ENCODE measurements around the gene KIAA1755.
A peak's percentile ranks its signal among the peaks of the same experiment; 100 is the strongest.

Gene KIAA1755

DNA sequence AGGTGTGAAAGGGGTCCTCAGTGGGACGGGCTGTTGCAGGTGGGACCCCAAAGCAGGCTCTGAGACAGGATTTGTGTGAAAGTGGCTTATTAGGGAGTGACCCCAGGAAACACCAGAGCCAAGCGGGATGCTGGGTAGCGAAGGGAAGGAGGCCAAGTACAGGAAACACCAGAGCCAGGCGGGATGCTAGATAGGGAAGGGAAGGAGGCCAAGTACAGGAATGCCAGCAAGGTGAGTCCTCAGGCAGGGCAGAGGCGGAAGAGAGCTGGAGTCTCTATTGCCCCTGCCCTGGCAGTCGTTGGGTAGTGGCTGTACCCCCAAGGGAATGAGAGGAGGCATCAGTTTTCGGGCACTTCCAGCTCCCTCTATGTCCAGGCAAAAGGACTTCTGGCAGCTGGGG lies 65.0 kb downstream of the KIAA1755 start:
- no peak overlapping the region for H3K4me3 ChIP-seq (ENCODE audit: low read depth in 1 of 2, low read length in 1 of 2)
- H3K9me3 ChIP-seq = no peaks in the 10 kb centered on the region
- H3K36me3 ChIP-seq = no peaks in the 10 kb centered on the region
- H3K27ac ChIP-seq = peak overlapping the region; percentile 91
- peaks cover 59 to 65% of the 10 kb centered on the region in 2 experiments for H3K4me1 ChIP-seq (ENCODE audit: control insufficient read depth in 1 of 2, insufficient read depth in 1 of 2, low read depth in 1 of 2, low read length in 1 of 2)
- H3K27me3 ChIP-seq = no peaks in the 10 kb centered on the region
- TF ChIP-seq, protein P1, sequence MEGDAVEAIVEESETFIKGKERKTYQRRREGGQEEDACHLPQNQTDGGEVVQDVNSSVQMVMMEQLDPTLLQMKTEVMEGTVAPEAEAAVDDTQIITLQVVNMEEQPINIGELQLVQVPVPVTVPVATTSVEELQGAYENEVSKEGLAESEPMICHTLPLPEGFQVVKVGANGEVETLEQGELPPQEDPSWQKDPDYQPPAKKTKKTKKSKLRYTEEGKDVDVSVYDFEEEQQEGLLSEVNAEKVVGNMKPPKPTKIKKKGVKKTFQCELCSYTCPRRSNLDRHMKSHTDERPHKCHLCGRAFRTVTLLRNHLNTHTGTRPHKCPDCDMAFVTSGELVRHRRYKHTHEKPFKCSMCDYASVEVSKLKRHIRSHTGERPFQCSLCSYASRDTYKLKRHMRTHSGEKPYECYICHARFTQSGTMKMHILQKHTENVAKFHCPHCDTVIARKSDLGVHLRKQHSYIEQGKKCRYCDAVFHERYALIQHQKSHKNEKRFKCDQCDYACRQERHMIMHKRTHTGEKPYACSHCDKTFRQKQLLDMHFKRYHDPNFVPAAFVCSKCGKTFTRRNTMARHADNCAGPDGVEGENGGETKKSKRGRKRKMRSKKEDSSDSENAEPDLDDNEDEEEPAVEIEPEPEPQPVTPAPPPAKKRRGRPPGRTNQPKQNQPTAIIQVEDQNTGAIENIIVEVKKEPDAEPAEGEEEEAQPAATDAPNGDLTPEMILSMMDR (IDR thresholded peaks at IDR 0.05) = no peak

DNA sequence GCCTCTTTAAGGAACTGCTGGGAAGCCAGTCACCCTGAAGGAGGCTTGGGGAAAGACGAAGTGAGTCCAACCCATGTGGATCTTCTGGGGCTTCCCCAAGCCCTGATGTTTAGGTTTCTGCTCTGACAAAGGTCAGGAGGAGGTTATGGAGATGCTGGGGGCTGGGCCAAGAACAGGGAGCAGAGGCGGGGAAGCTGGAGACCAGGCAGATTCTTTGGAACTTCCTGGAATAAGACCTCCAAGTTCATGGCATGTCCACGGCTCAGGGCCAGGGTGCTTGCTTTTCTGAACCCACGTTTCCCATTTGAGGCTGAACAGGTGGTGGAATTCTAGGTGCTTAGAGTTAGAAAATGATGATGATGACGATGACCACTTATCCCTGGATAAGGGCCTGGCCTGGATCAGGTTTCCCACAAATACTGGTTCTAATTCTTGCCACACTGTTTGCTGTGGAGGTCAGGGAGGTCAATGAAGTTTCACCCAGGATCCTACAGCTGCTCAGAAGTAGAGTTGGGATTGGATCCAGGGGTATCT lies 65.5 kb downstream of the KIAA1755 start:
- H3K36me3 ChIP-seq = no peaks in the 10 kb centered on the region
- H3K4me3 ChIP-seq (ENCODE audit: low read depth in 1 of 2, low read length in 1 of 2) = no peak overlapping the region
- H3K9me3 ChIP-seq = no peaks in the 10 kb centered on the region
- TF ChIP-seq, protein P1 (IDR thresholded peaks at IDR 0.05) = no peak
- H3K4me1 ChIP-seq (ENCODE audit: control insufficient read depth in 1 of 2, insufficient read depth in 1 of 2, low read depth in 1 of 2, low read length in 1 of 2) = peaks cover 59 to 65% of the 10 kb centered on the region in 2 experiments
- H3K27me3 ChIP-seq = no peaks in the 10 kb centered on the region
- H3K27ac ChIP-seq = peak overlapping the region; percentile 91

DNA sequence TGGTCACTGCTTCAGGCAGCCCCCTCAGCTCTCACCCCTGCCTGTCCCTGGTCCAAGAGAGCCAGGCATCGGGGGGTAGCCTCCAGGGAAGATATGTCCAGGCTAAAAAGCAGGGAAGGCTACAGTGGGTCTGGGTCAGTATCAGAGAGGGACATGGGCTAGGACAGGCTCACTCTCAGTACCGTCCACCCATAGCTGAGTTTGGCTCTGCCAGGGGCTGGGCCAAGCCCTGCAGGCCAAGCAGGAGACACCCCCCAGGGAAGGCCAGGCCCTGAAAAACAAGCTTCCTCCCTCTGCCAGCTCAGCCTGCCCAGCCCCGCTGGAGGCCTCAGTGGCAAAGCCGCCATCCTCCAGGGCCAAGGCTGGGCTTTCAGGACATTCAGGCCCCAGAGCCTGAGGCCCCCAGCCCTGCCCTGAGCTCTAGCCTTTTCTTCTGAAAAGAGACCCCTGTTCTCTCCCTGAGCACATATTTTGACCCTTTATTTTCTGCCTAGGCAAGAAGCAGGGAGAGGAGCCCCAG lies 66.9 kb downstream of the KIAA1755 start:
- H3K4me1 ChIP-seq (ENCODE audit: control insufficient read depth in 1 of 2, insufficient read depth in 1 of 2, low read depth in 1 of 2, low read length in 1 of 2) = peaks cover 56 to 59% of the 10 kb centered on the region in 2 experiments
- no peaks in the 10 kb centered on the region for H3K9me3 ChIP-seq
- H3K36me3 ChIP-seq = no peaks in the 10 kb centered on the region
- no peak overlapping the region for H3K4me3 ChIP-seq (ENCODE audit: low read depth in 1 of 2, low read length in 1 of 2)
- H3K27ac ChIP-seq = no peak overlapping the region
- H3K27me3 ChIP-seq = no peaks in the 10 kb centered on the region
- TF ChIP-seq, protein P1 (IDR thresholded peaks at IDR 0.05) = no peak

DNA sequence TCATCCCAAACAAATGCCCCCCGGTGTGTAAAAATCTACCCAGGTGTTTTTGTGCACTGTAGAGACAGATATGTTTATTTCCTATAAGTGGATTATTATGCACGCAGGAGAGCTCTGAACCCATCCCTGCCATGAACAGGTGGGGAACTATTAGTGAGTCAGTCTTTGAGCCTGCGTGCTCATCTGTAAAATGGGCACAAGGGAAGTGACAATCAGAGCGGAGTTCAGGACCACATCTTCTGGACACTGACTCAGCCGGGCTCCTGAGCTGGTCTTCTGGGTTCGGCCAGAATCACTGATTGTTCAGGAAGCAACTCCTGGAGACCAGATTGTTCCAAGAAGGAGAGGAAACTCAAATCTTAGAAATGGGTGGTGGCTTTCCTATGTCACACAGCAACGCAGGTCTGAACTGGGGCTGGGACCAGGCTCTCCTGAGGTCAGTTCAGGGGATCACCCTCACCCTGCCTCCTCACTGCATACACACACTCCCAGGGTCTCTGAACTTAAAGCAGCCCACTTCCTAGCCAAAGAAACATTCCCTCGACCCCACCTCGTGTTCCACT lies 68.1 kb downstream of the KIAA1755 start:
- Histone ChIP-seq H3K27ac (peak overlapping the region; percentile 29), H3K4me1 (ENCODE audit: control insufficient read depth in 1 of 2, insufficient read depth in 1 of 2, low read depth in 1 of 2, low read length in 1 of 2) (peaks cover 50 to 54% of the 10 kb centered on the region in 2 experiments), H3K27me3 (no peaks in the 10 kb centered on the region), H3K9me3 (no peaks in the 10 kb centered on the region), H3K36me3 (no peaks in the 10 kb centered on the region), H3K4me3 (ENCODE audit: low read depth in 1 of 2, low read length in 1 of 2) (no peak overlapping the region)
- TF ChIP-seq, protein P1 (IDR thresholded peaks at IDR 0.05) = no peak

DNA sequence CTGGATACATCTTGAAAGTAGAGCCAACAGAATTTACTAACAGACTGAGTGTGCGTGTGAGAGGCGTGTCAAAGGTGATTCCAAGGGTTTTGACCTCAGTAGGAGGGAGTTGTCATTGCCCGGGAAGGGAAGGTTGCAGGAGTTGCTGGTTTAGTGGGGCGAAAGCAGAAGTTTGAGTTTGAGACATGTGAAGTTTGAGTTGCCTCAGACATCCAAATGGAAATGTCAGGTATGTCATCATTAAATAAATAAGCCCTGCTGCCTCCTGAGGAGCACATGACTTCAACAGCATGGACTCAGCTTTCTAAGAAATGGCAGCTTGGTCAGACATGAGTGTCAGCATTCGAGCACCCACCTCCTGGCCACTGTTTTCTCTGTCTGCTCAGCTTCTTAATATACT lies 68.9 kb downstream of the KIAA1755 start:
- no peaks in the 10 kb centered on the region for H3K36me3 ChIP-seq
- H3K27me3 ChIP-seq = no peaks in the 10 kb centered on the region
- TF ChIP-seq, protein P1 (IDR thresholded peaks at IDR 0.05) = no peak
- H3K4me1 ChIP-seq (ENCODE audit: control insufficient read depth in 1 of 2, insufficient read depth in 1 of 2, low read depth in 1 of 2, low read length in 1 of 2) = peaks cover 48 to 54% of the 10 kb centered on the region in 2 experiments
- no peaks in the 10 kb centered on the region for H3K9me3 ChIP-seq
- H3K4me3 ChIP-seq (ENCODE audit: low read depth in 1 of 2, low read length in 1 of 2) = no peak overlapping the region
- peak overlapping the region; percentile 29 for H3K27ac ChIP-seq
